Mesenchymal stem cell (in vitro differentiated cells and primary cell): ENCODE data around the gene DRG1.

ENCODE experiments used
- DNase-seq: peaks from one replicate; pipeline ENCODE4 v3.0.0-alpha.2; 2013
- H2AFZ ChIP-seq: one replicate; pipeline ENCODE4 v1.6.1; 2013; ENCODE audit warnings: low read depth, mild to moderate bottlenecking, control low read depth, inconsistent platforms, low read length, moderate library complexity
- H2AK5ac ChIP-seq: 2 replicates; pipeline ENCODE4 v1.6.1; 2013; ENCODE audit warnings: low read length, moderate library complexity, mild to moderate bottlenecking, inconsistent platforms; ENCODE audit not compliant: severe bottlenecking
- H2BK120ac ChIP-seq: one replicate; pipeline ENCODE4 v1.6.1; 2013; ENCODE audit warnings: low read depth, mild to moderate bottlenecking, inconsistent platforms, low read length, moderate library complexity
- H2BK12ac ChIP-seq, 2 experiments: one replicate each; pipeline ENCODE4 v1.6.1; 2013; ENCODE audit warnings: inconsistent platforms in 2 of 2, low read length in 2 of 2, mild to moderate bottlenecking in 2 of 2, moderate library complexity in 2 of 2, control low read depth in 1 of 2
- H2BK15ac ChIP-seq: one replicate; pipeline ENCODE4 v1.6.1; 2013; ENCODE audit warnings: mild to moderate bottlenecking, low read depth, inconsistent platforms; ENCODE audit not compliant: poor library complexity, severe bottlenecking
- H2BK5ac ChIP-seq: 2 replicates; pipeline ENCODE4 v1.6.1; 2013; ENCODE audit warnings: low read depth, mild to moderate bottlenecking, low read length, control low read depth, inconsistent platforms; ENCODE audit not compliant: poor library complexity, severe bottlenecking
- H3K14ac ChIP-seq, 2 experiments: one replicate each; pipeline ENCODE4 v1.6.1; 2013; ENCODE audit warnings: inconsistent platforms in 2 of 2, low read length in 2 of 2, control low read depth in 1 of 2, mild to moderate bottlenecking in 1 of 2, moderate library complexity in 1 of 2
- H3K18ac ChIP-seq, 2 experiments: one replicate each; pipeline ENCODE4 v1.6.1; 2013; ENCODE audit warnings: inconsistent platforms in 2 of 2, low read length in 2 of 2, control low read depth in 1 of 2, low read depth in 1 of 2, mild to moderate bottlenecking in 1 of 2
- H3K23ac ChIP-seq, 2 experiments: one replicate each; pipeline ENCODE4 v1.6.1; 2013; ENCODE audit warnings: inconsistent platforms in 2 of 2, low read length in 2 of 2, mild to moderate bottlenecking in 2 of 2, moderate library complexity in 2 of 2, control low read depth in 1 of 2
- H3K27ac ChIP-seq: 2 replicates; pipeline ENCODE4 v1.5.1; 2013; ENCODE audit warnings: mild to moderate bottlenecking, moderate library complexity, low read length, control low read depth, inconsistent platforms; ENCODE audit not compliant: poor library complexity, severe bottlenecking
- H3K27me3 ChIP-seq, 2 experiments: 2 replicates each; pipeline versions ENCODE4 v1.6.1 to v1.7.0; 2013; ENCODE audit warnings: low read length in 2 of 2, mild to moderate bottlenecking in 2 of 2, moderate library complexity in 2 of 2, control low read depth in 1 of 2, inconsistent platforms in 1 of 2; ENCODE audit not compliant: control insufficient read depth in 1 of 2, insufficient read depth in 1 of 2
- H3K36me3 ChIP-seq, 2 experiments: 2 replicates each; pipeline versions ENCODE4 v1.6.1 to v1.7.0; 2013; ENCODE audit warnings: low read length in 2 of 2, control low read depth in 1 of 2, inconsistent platforms in 1 of 2, low read depth in 1 of 2, mild to moderate bottlenecking in 1 of 2; ENCODE audit not compliant: insufficient read depth in 2 of 2, control insufficient read depth in 1 of 2
- H3K4ac ChIP-seq, 2 experiments: one replicate each; pipeline ENCODE4 v1.6.1; 2013; ENCODE audit warnings: inconsistent platforms in 2 of 2, low read length in 2 of 2, mild to moderate bottlenecking in 2 of 2, moderate library complexity in 2 of 2, control low read depth in 1 of 2, low read depth in 1 of 2
- H3K4me1 ChIP-seq: 2 replicates; pipeline ENCODE4 v1.6.1; 2013; ENCODE audit warnings: low read depth, low read length, control low read depth; ENCODE audit not compliant: control insufficient read depth, insufficient read depth
- H3K4me2 ChIP-seq: 2 replicates; pipeline ENCODE4 v1.6.1; 2013; ENCODE audit warnings: low read length, mild to moderate bottlenecking, inconsistent platforms; ENCODE audit not compliant: poor library complexity, severe bottlenecking
- H3K4me3 ChIP-seq, 2 experiments: 2 replicates each; pipeline versions ENCODE4 v1.5.1 to v1.7.0; 2013; ENCODE audit warnings: low read length in 2 of 2, mild to moderate bottlenecking in 2 of 2, control low read depth in 1 of 2, low read depth in 1 of 2; ENCODE audit not compliant: insufficient read depth in 1 of 2
- H3K79me1 ChIP-seq: replicated peaks from 2 replicates; pipeline ENCODE4 v1.6.1; 2013; ENCODE audit warnings: mild to moderate bottlenecking, control low read depth, low read length, inconsistent platforms; ENCODE audit not compliant: poor library complexity, severe bottlenecking
- H3K9ac ChIP-seq: 2 replicates; pipeline ENCODE4 v1.7.0; 2013; ENCODE audit warnings: mild to moderate bottlenecking, low read length, moderate library complexity
- H3K9me3 ChIP-seq: 2 replicates; pipeline ENCODE4 v1.7.0; 2013; ENCODE audit warnings: mild to moderate bottlenecking, low read length; ENCODE audit not compliant: control insufficient read depth
- H4K8ac ChIP-seq: one replicate; pipeline ENCODE4 v1.6.1; 2013; ENCODE audit warnings: inconsistent platforms, mild to moderate bottlenecking, low read length, moderate library complexity
- H4K91ac ChIP-seq: one replicate; pipeline ENCODE4 v1.6.1; 2013; ENCODE audit warnings: mild to moderate bottlenecking, low read length, inconsistent platforms
- WGBS: methylation state at CpG from one replicate; pipeline ENCODE4 v1.1.7; 2013; ENCODE audit warnings: mixed read lengths; 5-methylcytosine and 5-hydroxymethylcytosine counted together

Gene DRG1

GRCh38 chr22:31448382-31448781 lies 49.0 kb downstream of the DRG1 start:
- no peak for DNase-seq
- Histone ChIP-seq H3K23ac (no peak overlapping the region), H3K27ac (no peak overlapping the region), H2BK5ac (no peak overlapping the region), H4K91ac (no peak overlapping the region), H2BK120ac (no peak overlapping the region), H2AK5ac (no peak overlapping the region), H3K18ac (no peak overlapping the region), H2BK12ac (no peak overlapping the region), H2AFZ (no peak overlapping the region), H3K79me1 (peaks cover 31% of the 10 kb centered on the region), H3K4me2 (no peak overlapping the region), H3K36me3 (peaks cover 42 to 82% of the 10 kb centered on the region in 2 experiments), H2BK15ac (no peak overlapping the region), H3K9ac (no peak overlapping the region), H3K27me3 (no peaks in the 10 kb centered on the region), H3K4me3 (no peak overlapping the region), H3K9me3 (no peaks in the 10 kb centered on the region), H3K4me1 (peaks cover 3% of the 10 kb centered on the region), H3K4ac (no peak overlapping the region), H3K14ac (no peak overlapping the region), H4K8ac (no peak overlapping the region)
- 100% methylated on average over 2 of the region's 2 CpGs for WGBS

GRCh38 chr22:31449506-31449905 lies 50.1 kb downstream of the DRG1 start:
- Histone ChIP-seq H3K27me3 (no peaks in the 10 kb centered on the region), H2BK12ac (no peak overlapping the region), H3K18ac (no peak overlapping the region), H3K4ac (no peak overlapping the region), H3K36me3 (peaks cover 36 to 82% of the 10 kb centered on the region in 2 experiments), H2AFZ (no peak overlapping the region), H2BK5ac (no peak overlapping the region), H3K27ac (no peak overlapping the region), H2AK5ac (no peak overlapping the region), H2BK120ac (no peak overlapping the region), H4K8ac (no peak overlapping the region), H3K79me1 (peaks cover 30% of the 10 kb centered on the region), H3K23ac (no peak overlapping the region), H3K4me2 (no peak overlapping the region), H3K14ac (no peak overlapping the region), H3K9me3 (no peaks in the 10 kb centered on the region), H4K91ac (no peak overlapping the region), H3K4me3 (no peak overlapping the region), H3K4me1 (peaks cover 3% of the 10 kb centered on the region), H2BK15ac (no peak overlapping the region), H3K9ac (no peak overlapping the region)
- no peak for DNase-seq
- 93% methylated on average over 4 of the region's 4 CpGs for WGBS

- H3K9me3 ChIP-seq = no peaks in the 10 kb centered on the region
- H3K4me3 ChIP-seq = no peak overlapping the region
- no peak overlapping the region for H3K27ac ChIP-seq
- H3K4ac ChIP-seq = no peak overlapping the region
- no peak overlapping the region for H3K18ac ChIP-seq
- WGBS = 90% methylated on average over 4 of the region's 5 CpGs
- H2BK15ac ChIP-seq = no peak overlapping the region
- H2AK5ac ChIP-seq = no peak overlapping the region
- no peak overlapping the region for H2BK5ac ChIP-seq
- no peak overlapping the region for H2AFZ ChIP-seq
- H2BK120ac ChIP-seq = no peak overlapping the region
- peak; percentile 62 for DNase-seq
- peaks cover 25% of the 10 kb centered on the region for H3K79me1 ChIP-seq
- H4K8ac ChIP-seq = no peak overlapping the region
- no peak overlapping the region for H3K4me2 ChIP-seq
- H3K14ac ChIP-seq = no peak overlapping the region
- peaks cover 3% of the 10 kb centered on the region for H3K4me1 ChIP-seq
- no peak overlapping the region for H3K9ac ChIP-seq
- no peak overlapping the region for H2BK12ac ChIP-seq
- peaks cover 34 to 78% of the 10 kb centered on the region in 2 experiments for H3K36me3 ChIP-seq
- no peaks in the 10 kb centered on the region for H3K27me3 ChIP-seq
- no peak overlapping the region for H3K23ac ChIP-seq
- H4K91ac ChIP-seq = no peak overlapping the region
These were observed 52.5 kb downstream of the DRG1 start for GRCh38 chr22:31451709-31452571.

GRCh38 chr22:31461699-31462098 lies 62.3 kb downstream of the DRG1 start:
- no peak overlapping the region for H3K9ac ChIP-seq
- H3K18ac ChIP-seq = no peak overlapping the region
- H2BK120ac ChIP-seq = no peak overlapping the region
- no peak overlapping the region for H2BK12ac ChIP-seq
- no peak overlapping the region for H3K14ac ChIP-seq
- DNase-seq = no peak
- H2BK5ac ChIP-seq = no peak overlapping the region
- no peak overlapping the region for H2AK5ac ChIP-seq
- no peak overlapping the region for H2AFZ ChIP-seq
- no peak overlapping the region for H3K4me2 ChIP-seq
- no peak overlapping the region for H3K4ac ChIP-seq
- H3K4me3 ChIP-seq = no peak overlapping the region
- H3K79me1 ChIP-seq = peaks cover 31% of the 10 kb centered on the region
- H3K27me3 ChIP-seq = no peaks in the 10 kb centered on the region
- no peak overlapping the region for H4K8ac ChIP-seq
- WGBS = 93% methylated on average over 3 of the region's 3 CpGs
- no peaks in the 10 kb centered on the region for H3K4me1 ChIP-seq
- no peak overlapping the region for H3K27ac ChIP-seq
- no peak overlapping the region for H4K91ac ChIP-seq
- no peak overlapping the region for H2BK15ac ChIP-seq
- peaks cover 43 to 83% of the 10 kb centered on the region in 2 experiments for H3K36me3 ChIP-seq
- no peaks in the 10 kb centered on the region for H3K9me3 ChIP-seq
- H3K23ac ChIP-seq = no peak overlapping the region
